ENCODE results near the gene HNRNPA2B1. TPM values are rescaled to one million over a fixed set of nuclear protein-coding genes. Genes with fewer than 3 reads are reported as not detected.

Gene HNRNPA2B1
- total RNA-seq, 1 experiment from 2014 or later = 1,137 TPM

- peak overlapping the region; percentile 0 for H3K4me2 ChIP-seq (ENCODE audit: insufficient read depth, insufficient read length, low read length)
- no peaks in the 10 kb centered on the region for H3K23me2 ChIP-seq (ENCODE audit: insufficient read length, low read depth, low read length, poor library complexity, severe bottlenecking)
- Mint-ChIP-seq H3K4me1 (peaks cover 56 to 67% of the 10 kb centered on the region in 2 experiments), H3K4me3 (peak overlapping the region in 1 of 2 experiments; percentile 61; a peak in 3 of 5 replicates), H3K27me3 (ENCODE audit: low read depth) (peaks cover 12% of the 10 kb centered on the region), H3K9me3 (peaks cover 0 to 3% of the 10 kb centered on the region in 2 experiments; a peak in 4 of 5 replicates), H3K27ac (peak overlapping the region in 1 of 3 experiments; percentile 78; a peak in 2 of 7 replicates), H3K36me3 (ENCODE audit: insufficient read depth in 1 of 3, low read depth in 3 of 3) (peaks cover 3 to 51% (median 12%) of the 10 kb centered on the region in 3 experiments; a peak in 6 of 7 replicates)
- no peak overlapping the region for H3K18ac ChIP-seq (ENCODE audit: insufficient read length, low read depth, low read length)
- H2BK12ac ChIP-seq (ENCODE audit: insufficient read length, low read depth, low read length) = no peak overlapping the region
- no peak overlapping the region for H4K5ac ChIP-seq (ENCODE audit: insufficient read length, low read depth, low read length)
- no peak overlapping the region for H2BK20ac ChIP-seq (ENCODE audit: low read depth, low read length, poor library complexity, severe bottlenecking)
- no peak overlapping the region for H3K56ac ChIP-seq (ENCODE audit: insufficient read length, low read depth, low read length)
- no peaks in the 10 kb centered on the region for H3K27me3 ChIP-seq (ENCODE audit: insufficient read depth, low read length)
- no CpG with 5 or more reads among the region's 2 CpGs for WGBS (ENCODE audit: extremely low coverage, insufficient read length, low lambda C conversion rate)
- H3K9me3 ChIP-seq (ENCODE audit: control insufficient read depth, low read depth, low read length) = no peaks in the 10 kb centered on the region
- H2AFZ ChIP-seq (ENCODE audit: low read length) = no peak overlapping the region
- H2AK5ac ChIP-seq (ENCODE audit: insufficient read length, low read length) = no peak overlapping the region
- H3K4me1 ChIP-seq (ENCODE audit: insufficient read depth, low read length) = peaks cover 41% of the 10 kb centered on the region
- no peak overlapping the region for H3K9ac ChIP-seq (ENCODE audit: extremely low read depth, insufficient read length, low read length)
- H3K79me2 ChIP-seq (ENCODE audit: insufficient read depth, low read length) = peaks cover 83% of the 10 kb centered on the region
- H3K23ac ChIP-seq (ENCODE audit: insufficient read length, low read depth, low read length) = no peak overlapping the region
- H2BK15ac ChIP-seq (ENCODE audit: low read depth, low read length) = no peak overlapping the region
- H3K4ac ChIP-seq (ENCODE audit: low read depth, low read length) = no peak overlapping the region
- DNase-seq = no peak
- no peak overlapping the region for H4K8ac ChIP-seq (replicated peaks; ENCODE audit: insufficient read length, low read depth, low read length)
- TF ChIP-seq CTCF (conservative IDR thresholded peaks at IDR 0.05) = no peak
- no peak overlapping the region for H3K14ac ChIP-seq (ENCODE audit: insufficient read depth, low read length)
- H3K79me1 ChIP-seq (ENCODE audit: insufficient read depth, low read depth, low read length, poor library complexity, severe bottlenecking) = peaks cover 7% of the 10 kb centered on the region
- no peak overlapping the region for H3K27ac ChIP-seq (ENCODE audit: insufficient read length, low read depth, low read length)
- no peak overlapping the region for H2BK5ac ChIP-seq (ENCODE audit: insufficient read length, low read length)
- no peak overlapping the region for H2BK120ac ChIP-seq (ENCODE audit: low read depth, low read length, poor library complexity, severe bottlenecking)
- H4K91ac ChIP-seq (ENCODE audit: insufficient read length, low read depth, low read length) = no peak overlapping the region
- H4K20me1 ChIP-seq (ENCODE audit: control insufficient read depth, insufficient read depth, insufficient read length) = no peaks in the 10 kb centered on the region
- no peak overlapping the region for H3T11ph ChIP-seq (ENCODE audit: low read length)
Measured at GRCh38 chr7:26159243-26159642, 41.3 kb downstream of the HNRNPA2B1 start.
